Stimulated activated naive CD4-positive, alpha-beta T cell (primary cell): ENCODE measurements around the gene BYSL.

Experiments used
- DNase-seq, 6 experiments: peaks; one replicate each; lab custom pipeline; 2025; lab: John Stamatoyannopoulos, UW

The BYSL gene

GRCh38 chr6:41914869-41915530 is 6.3 kb upstream of the BYSL start:
- no peak for DNase-seq

- no peak for DNase-seq
Observed at GRCh38 chr6:41917528-41917927, 3.8 kb upstream of the BYSL start.

GRCh38 chr6:41921712-41921998 is 356 bp downstream of the BYSL start:
- DNase-seq = peak in 3 of 6 experiments; percentile 41 to 58 (median 56)

GRCh38 chr6:41922154-41922553 is 855 bp downstream of the BYSL start:
- DNase-seq = peak in 1 of 6 experiments; percentile 43

GRCh38 chr6:41927253-41927652 is 6.0 kb downstream of the BYSL start:
- no peak for DNase-seq

GRCh38 chr6:41929924-41930323 is 8.6 kb downstream of the BYSL start:
- DNase-seq = no peak

- no peak for DNase-seq
Observed at GRCh38 chr6:41931792-41932191, 10.5 kb downstream of the BYSL start.

- DNase-seq = no peak
Observed at GRCh38 chr6:41932378-41932777, 11.1 kb downstream of the BYSL start.

- DNase-seq = no peak
Observed at GRCh38 chr6:41934278-41935192, 13.2 kb downstream of the BYSL start.

GRCh38 chr6:41935193-41935574 is 13.9 kb downstream of the BYSL start:
- DNase-seq = no peak

- DNase-seq = no peak
Observed at GRCh38 chr6:41935685-41936072, 14.4 kb downstream of the BYSL start.

- DNase-seq = peak; percentile 13 to 63 (median 48)
Observed at GRCh38 chr6:41936073-41936837, 15.0 kb downstream of the BYSL start.

- no peak for DNase-seq
Observed at GRCh38 chr6:41937472-41937860, 16.2 kb downstream of the BYSL start.

GRCh38 chr6:41937861-41938574 is 16.7 kb downstream of the BYSL start:
- DNase-seq = peak; percentile 27 to 78 (median 59)

GRCh38 chr6:41938590-41939175 is 17.4 kb downstream of the BYSL start:
- peak in 1 of 6 experiments; percentile 35 for DNase-seq

- peak in 2 of 6 experiments; percentile 19 to 31 for DNase-seq
Observed at GRCh38 chr6:41939176-41939847, 18.0 kb downstream of the BYSL start.

- DNase-seq = peak in 1 of 6 experiments; percentile 11
Observed at GRCh38 chr6:41939848-41940758, 18.8 kb downstream of the BYSL start.

- peak; percentile 11 to 68 (median 54) for DNase-seq
Observed at GRCh38 chr6:41940759-41941279, 19.5 kb downstream of the BYSL start.

- peak; percentile 59 to 81 (median 74) for DNase-seq
Observed at GRCh38 chr6:41941280-41942066, 20.2 kb downstream of the BYSL start, which contains the start of gene CCND3. TSS of gene CCND3 (minus strand) at chr6:41941808. CDS start at chr6:41941649, 159 bp downstream.
